Omental fat pad (tissue), 4 donors: Measurements from ENCODE around the gene PEAK3. TPM values are rescaled to one million over a fixed set of nuclear protein-coding genes. Genes with fewer than 3 reads are reported as not detected.

ENCODE experiments used
- ATAC-seq: fragments of 150-250 bp; one replicate; pipeline ENCODE4 v1.9.1; 2016; ENCODE audit warnings: mild to moderate bottlenecking, moderate library complexity; ENCODE audit not compliant: low FRiP score
- DNase-seq: peaks from one replicate; pipeline ENCODE4 v3.0.0-alpha.2; 2019; ENCODE audit warnings: low spot score
- total RNA-seq, 4 donors: library from RNA; depleted of rRNA; stranded (reverse); fragments of >200 nt; gene quantifications; one replicate each; pipeline ENCODE4 v1.1.0, GENCODE V29; 2016
- TF ChIP-seq, protein P1 (sequence below), 3 donors: fragments of 450-650 bp; IDR thresholded peaks; one replicate each; pipeline ENCODE4 v1.5.1; 2016 to 2017; ENCODE audit warnings: antibody characterized with exemption in 3 of 3, mild to moderate bottlenecking in 3 of 3, moderate library complexity in 2 of 3

The PEAK3 gene
- total RNA-seq, 4 donors from 2014 or later = 0.09 to 9.1 (median 1.3) TPM

DNA sequence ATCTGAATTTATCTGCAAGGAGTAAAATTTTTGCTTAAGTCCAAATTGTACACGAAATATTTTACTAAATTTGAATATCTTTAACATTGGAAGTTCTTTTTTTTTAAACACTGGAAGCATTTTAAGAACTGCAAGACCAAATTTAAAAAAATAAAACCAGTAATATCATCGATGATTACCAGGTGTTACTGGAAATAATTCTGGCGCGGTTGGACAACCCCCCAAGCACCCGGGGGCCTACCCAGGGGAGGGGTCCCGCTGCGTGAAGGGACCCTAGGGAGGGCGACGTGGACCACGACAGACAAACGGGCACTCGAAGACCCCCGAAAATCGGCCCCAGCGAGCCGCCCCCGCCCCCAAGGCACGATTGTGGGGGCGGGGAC, 13.1 kb downstream of the PEAK3 start:
- DNase-seq = no peak
- ATAC-seq = no peak
- TF ChIP-seq, protein P1, sequence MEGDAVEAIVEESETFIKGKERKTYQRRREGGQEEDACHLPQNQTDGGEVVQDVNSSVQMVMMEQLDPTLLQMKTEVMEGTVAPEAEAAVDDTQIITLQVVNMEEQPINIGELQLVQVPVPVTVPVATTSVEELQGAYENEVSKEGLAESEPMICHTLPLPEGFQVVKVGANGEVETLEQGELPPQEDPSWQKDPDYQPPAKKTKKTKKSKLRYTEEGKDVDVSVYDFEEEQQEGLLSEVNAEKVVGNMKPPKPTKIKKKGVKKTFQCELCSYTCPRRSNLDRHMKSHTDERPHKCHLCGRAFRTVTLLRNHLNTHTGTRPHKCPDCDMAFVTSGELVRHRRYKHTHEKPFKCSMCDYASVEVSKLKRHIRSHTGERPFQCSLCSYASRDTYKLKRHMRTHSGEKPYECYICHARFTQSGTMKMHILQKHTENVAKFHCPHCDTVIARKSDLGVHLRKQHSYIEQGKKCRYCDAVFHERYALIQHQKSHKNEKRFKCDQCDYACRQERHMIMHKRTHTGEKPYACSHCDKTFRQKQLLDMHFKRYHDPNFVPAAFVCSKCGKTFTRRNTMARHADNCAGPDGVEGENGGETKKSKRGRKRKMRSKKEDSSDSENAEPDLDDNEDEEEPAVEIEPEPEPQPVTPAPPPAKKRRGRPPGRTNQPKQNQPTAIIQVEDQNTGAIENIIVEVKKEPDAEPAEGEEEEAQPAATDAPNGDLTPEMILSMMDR (IDR thresholded peaks at IDR 0.05) = no peak

DNA sequence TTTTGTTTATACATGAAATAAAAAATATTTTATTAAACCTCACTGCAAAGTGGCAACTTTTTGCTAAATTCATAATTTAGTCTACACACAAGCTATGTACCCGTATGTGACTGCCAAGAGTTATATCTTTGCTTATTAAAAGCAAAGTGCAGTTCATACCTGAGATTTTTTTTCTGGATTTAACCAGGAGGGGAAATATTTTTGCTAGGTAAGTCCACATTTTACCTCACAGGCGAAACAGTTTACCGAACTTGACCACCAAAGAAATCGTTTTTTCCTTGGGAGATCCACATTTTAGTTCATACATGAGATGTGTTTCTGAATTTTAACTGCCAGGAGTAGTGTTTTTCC, 13.5 kb downstream of the PEAK3 start:
- ATAC-seq = no peak
- no peak for DNase-seq
- TF ChIP-seq, protein P1 (IDR thresholded peaks at IDR 0.05) = no peak

DNA sequence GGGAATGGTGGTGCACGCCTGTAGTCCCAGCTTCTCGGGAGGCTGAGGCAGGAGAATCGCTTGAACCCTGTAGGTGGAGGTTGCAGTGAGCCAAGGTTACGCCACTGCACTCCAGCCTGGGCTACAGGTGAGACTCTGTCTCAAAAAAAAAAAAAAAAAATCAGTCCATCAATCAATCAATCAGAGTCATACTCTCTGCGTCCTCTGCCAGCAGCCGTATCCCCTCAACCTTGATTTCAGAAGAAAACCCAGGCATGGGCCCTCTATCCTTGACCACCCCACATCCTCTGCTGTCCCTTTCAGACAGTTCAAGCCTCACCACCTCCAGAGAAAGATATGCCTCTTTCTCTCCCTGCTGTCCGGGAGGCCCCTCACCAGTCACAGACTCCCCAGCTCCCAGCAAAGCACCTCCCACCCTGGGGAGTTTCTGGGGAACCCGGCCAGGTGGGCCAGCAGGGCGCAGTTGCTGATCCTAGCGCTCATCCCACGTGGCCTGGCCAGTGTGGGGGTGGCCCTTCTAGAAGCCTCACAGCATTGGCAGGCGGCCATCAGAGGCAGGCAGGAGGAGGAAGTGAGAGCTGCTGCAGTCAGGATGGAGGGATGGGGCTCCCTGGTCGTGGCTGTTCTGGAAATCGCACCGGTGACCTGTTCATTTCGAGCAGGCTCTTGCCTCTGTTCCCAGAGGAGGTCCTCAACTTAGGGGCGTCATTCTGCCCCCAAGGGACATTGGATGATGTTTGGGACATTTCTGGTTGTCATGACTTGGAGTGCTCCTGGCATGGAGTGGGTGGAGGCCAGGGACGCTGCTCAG, 15.6 kb downstream of the PEAK3 start:
- TF ChIP-seq, protein P1 (IDR thresholded peaks at IDR 0.05) = no peak
- ATAC-seq = no peak
- peak; percentile 80 for DNase-seq

DNA sequence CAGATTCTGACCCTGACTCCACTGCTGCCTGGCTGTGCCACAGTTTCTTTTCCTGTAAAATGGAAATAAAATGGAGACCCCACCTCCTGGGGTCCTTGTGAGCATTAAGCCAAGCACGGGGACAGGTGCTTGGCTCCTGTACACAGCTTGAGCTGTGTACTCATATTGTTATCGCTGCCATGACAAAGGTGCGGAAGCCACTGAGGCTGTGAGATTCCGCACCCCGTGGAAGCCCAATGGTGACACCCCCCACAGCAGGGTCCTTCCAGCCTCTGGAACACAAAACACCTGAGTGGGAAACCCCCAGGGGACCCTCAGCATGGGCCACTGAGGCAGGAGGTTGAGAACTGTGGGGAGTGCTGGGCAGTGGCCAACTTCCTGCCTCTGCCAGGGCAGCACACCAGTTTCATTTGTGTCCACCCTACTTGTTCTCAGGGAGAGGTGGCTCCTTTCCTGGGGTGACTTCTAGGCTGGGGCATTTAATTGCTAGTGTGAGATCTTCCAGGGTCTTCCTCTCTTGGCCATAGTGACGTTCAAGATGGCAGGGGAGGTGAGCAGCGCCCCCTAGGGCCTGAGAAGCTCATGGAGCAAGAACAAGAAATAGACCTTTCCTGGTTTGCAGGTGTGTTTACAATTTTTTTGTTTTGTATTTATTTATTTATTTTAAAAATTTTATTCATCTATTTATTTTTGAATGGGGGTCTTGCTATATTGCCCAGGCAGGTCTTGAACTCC, 20.4 kb downstream of the PEAK3 start:
- no peak for DNase-seq
- TF ChIP-seq, protein P1 (IDR thresholded peaks at IDR 0.05) = peak in 1 of 3 donors; percentile 7
- ATAC-seq = no peak

DNA sequence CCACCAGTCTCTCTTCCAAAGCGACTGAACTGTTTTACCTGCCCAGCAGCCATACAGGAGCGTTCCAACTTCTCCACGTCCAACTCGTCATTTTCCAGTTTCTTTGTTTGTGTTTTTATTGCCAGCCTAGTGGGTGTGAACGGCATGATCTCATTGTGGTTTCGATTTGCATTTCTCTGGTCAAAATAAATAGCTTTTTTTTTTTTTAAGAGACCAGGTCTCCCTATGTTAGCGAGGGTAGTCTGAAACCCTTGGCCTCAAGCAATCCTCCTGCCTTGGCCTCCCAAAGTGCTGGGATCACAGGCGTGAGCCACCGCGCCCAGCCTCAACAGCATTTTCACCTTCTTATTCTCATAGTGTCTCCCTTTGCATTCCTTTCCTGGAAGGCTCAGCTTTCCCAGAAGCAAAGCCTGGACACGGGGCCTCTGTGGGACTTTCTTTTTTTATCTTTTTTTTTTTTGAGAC, 21.6 kb downstream of the PEAK3 start:
- TF ChIP-seq, protein P1 (IDR thresholded peaks at IDR 0.05) = no peak
- ATAC-seq = no peak
- DNase-seq = no peak

DNA sequence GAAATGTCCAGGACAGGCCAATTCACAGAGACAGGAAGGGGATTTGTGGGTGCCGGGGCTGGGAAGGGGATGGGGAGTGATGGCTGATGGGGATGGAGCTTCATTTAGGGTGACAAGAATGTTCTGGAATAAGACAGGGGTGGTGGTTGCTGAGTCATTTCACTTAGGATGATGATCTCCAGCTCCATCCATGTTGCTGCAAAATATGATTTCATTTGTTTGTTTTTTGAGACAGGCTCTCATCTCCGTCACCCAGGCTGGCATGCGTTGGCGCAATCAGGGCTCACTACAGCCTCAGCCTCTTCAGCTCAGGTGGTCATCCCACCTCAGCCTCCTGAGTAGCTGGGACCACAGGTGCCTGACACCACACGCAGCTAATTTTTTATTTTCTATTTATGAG, 22.6 kb downstream of the PEAK3 start:
- TF ChIP-seq, protein P1 (IDR thresholded peaks at IDR 0.05) = no peak
- DNase-seq (no peak), ATAC-seq (no peak)
